ENCODE data around the gene PAQR5. TPM values are rescaled to one million over a fixed set of nuclear protein-coding genes. Genes with fewer than 3 reads are reported as not detected.

Gene PAQR5
- total RNA-seq, 6 experiments from 2014 or later = 0.28 to 3.0 (median 0.98) TPM

- TF ChIP-seq CTCF (IDR thresholded peaks at IDR 0.05) (no peak), POLR2A (IDR thresholded peaks at IDR 0.05) (no peak)
- intact Hi-C loops (cut with DNase I) = no loop called here
- Histone ChIP-seq H3K36me3 (peaks cover 4 to 20% (median 9%) of the 10 kb centered on the region in 4 donors), H3K9me3 (no peaks in the 10 kb centered on the region), H3K27me3 (no peaks in the 10 kb centered on the region), H3K27ac (peak overlapping the region in 1 of 3 donors; percentile 89), H3K4me3 (no peak overlapping the region), H3K4me1 (peaks cover 0 to 17% (median 7%) of the 10 kb centered on the region in 4 donors)
- ATAC-seq (no peak), DNase-seq (peak in 1 of 3 donors; percentile 45)
- WGBS (ENCODE audit: insufficient coverage, low coverage, low lambda C conversion rate, missing lambda C conversion rate) = 51% methylated on average over 8 of the region's 12 CpGs
These were observed 152.4 kb downstream of the PAQR5 start for GRCh38 chr15:69450968-69451695.

GRCh38 chr15:69451951-69452691, 153.4 kb downstream of the PAQR5 start:
- intact Hi-C loops (cut with DNase I) = no loop called here
- H3K4me1 ChIP-seq = peaks cover 0 to 17% (median 7%) of the 10 kb centered on the region in 4 donors
- TF ChIP-seq POLR2A (IDR thresholded peaks at IDR 0.05) = no peak
- no peak for TF ChIP-seq CTCF (IDR thresholded peaks at IDR 0.05)
- 21% methylated on average over 25 of the region's 32 CpGs for WGBS (ENCODE audit: insufficient coverage, low coverage, low lambda C conversion rate, missing lambda C conversion rate)
- H3K27ac ChIP-seq = peak overlapping the region; percentile 75 to 90 (median 89)
- H3K27me3 ChIP-seq = no peaks in the 10 kb centered on the region
- DNase-seq = no peak
- peak; percentile 47 to 67 (median 66) for ATAC-seq
- peaks cover 6 to 30% (median 14%) of the 10 kb centered on the region in 4 donors for H3K36me3 ChIP-seq
- H3K4me3 ChIP-seq = peak overlapping the region; percentile 73 to 96 (median 90)
- no peaks in the 10 kb centered on the region for H3K9me3 ChIP-seq

GRCh38 chr15:69452692-69453521, 154.2 kb downstream of the PAQR5 start, which contains the start of gene RPLP1:
Gene RPLP1 (plus strand): TSS chr15:69452818. CDS start chr15:69452949, 131 bp downstream.
- under 1% methylated on average over 20 of the region's 77 CpGs for WGBS (ENCODE audit: insufficient coverage, low coverage, low lambda C conversion rate, missing lambda C conversion rate)

More at GRCh38 chr15:69452692-69453521, 154.2 kb downstream of the PAQR5 start, which contains the start of gene RPLP1:
- ATAC-seq = peak; percentile 91 to 95 (median 94)
- intact Hi-C loops (cut with DNase I) = no loop called here
- Histone ChIP-seq H3K9me3 (no peaks in the 10 kb centered on the region), H3K36me3 (peaks cover 6 to 34% (median 14%) of the 10 kb centered on the region in 4 donors), H3K4me3 (peak within 1 kb of the TSS; percentile 73 to 96 (median 90)), H3K4me1 (peaks cover 0 to 17% (median 7%) of the 10 kb centered on the region in 4 donors), H3K27me3 (no peaks in the 10 kb centered on the region), H3K27ac (peak within 1 kb of the TSS; percentile 75 to 90 (median 89))
- peak; percentile 97 to 98 (median 97) for DNase-seq
- TF ChIP-seq CTCF (IDR thresholded peaks at IDR 0.05) (no peak), POLR2A (IDR thresholded peaks at IDR 0.05) (peak; percentile 88)

Measured in right lobe of liver (tissue), 6 donors.